ENCODE measurements around the gene TRIP10. TPM values are rescaled to one million over a fixed set of nuclear protein-coding genes. Genes with fewer than 3 reads are reported as not detected.
"Not testable (repeated sequence)": the region's sequence is repeated elsewhere in the genome, so short reads cannot be mapped to it uniquely, and the experiment has no call there.

The TRIP10 gene
- total and polyA plus RNA-seq, 10 of the 15 experiments (the other 5 are each of a cell fraction or from before 2014, with no cell fraction given) = 0.79 to 54.5 (median 32.5) TPM

GRCh38 chr19:6745965-6746364, 6.5 kb downstream of the TRIP10 start:
- Histone ChIP-seq H4K20me1 (ENCODE audit: control insufficient read depth, insufficient read depth) (no peaks in the 10 kb centered on the region), H3K27me3 (replicated peaks in 1 of 2; ENCODE audit: control insufficient read depth in 2 of 2, insufficient read depth in 2 of 2, low read length in 1 of 2) (no peaks in the 10 kb centered on the region), H3K4me1 (ENCODE audit: control insufficient read depth, insufficient read depth, low read length) (peaks cover 5% of the 10 kb centered on the region; the same call in 1 of the 2 replicates), H3K36me3 (ENCODE audit: control insufficient read depth in 2 of 2, insufficient read depth in 2 of 2, low read length in 1 of 2) (peaks cover 14 to 19% of the 10 kb centered on the region in 2 experiments), H3K79me2 (ENCODE audit: control insufficient read depth, insufficient read depth, low read length) (peaks cover 8% of the 10 kb centered on the region), H3K27ac (ENCODE audit: control insufficient read depth, insufficient read depth) (no peak overlapping the region), H2AFZ (ENCODE audit: control insufficient read depth, low read depth, low read length) (no peak overlapping the region), H3K9ac (ENCODE audit: control insufficient read depth, insufficient read depth, low read length) (no peak overlapping the region), H3K4me2 (ENCODE audit: control insufficient read depth, insufficient read depth) (no peak overlapping the region), H3K4me3 (no peak overlapping the region), H3K9me3 (replicated peaks; ENCODE audit: control insufficient read depth, insufficient read depth, low read length) (no peaks in the 10 kb centered on the region)
- POLR2A ChIA-PET = no interaction called here
- in situ Hi-C loops (cut with MboI) = no loop called here
- CTCF ChIA-PET = no interaction called here
- RAD21 ChIA-PET (ENCODE audit: unreplicated experiment) = no interaction called here
- FAIRE-seq = no peak
- TF ChIP-seq, protein P1, sequence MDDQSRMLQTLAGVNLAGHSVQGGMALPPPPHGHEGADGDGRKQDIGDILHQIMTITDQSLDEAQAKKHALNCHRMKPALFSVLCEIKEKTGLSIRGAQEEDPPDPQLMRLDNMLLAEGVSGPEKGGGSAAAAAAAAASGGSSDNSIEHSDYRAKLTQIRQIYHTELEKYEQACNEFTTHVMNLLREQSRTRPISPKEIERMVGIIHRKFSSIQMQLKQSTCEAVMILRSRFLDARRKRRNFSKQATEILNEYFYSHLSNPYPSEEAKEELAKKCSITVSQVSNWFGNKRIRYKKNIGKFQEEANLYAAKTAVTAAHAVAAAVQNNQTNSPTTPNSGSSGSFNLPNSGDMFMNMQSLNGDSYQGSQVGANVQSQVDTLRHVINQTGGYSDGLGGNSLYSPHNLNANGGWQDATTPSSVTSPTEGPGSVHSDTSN (IDR thresholded peaks at IDR 0.05; ENCODE audit: insufficient replicate concordance, low read depth, low read length) = no peak
- no peak for TF ChIP-seq CHD1 (IDR thresholded peaks at IDR 0.05; ENCODE audit: low read depth, low read length)
- TF ChIP-seq TCF12 (IDR thresholded peaks at IDR 0.05; ENCODE audit: low read depth, low read length) = no peak
- no peak for TF ChIP-seq TCF7 (IDR thresholded peaks at IDR 0.05; ENCODE audit: borderline replicate concordance)
- no peak for DNase-seq (ENCODE audit: low read depth, low spot score)
- BruUV-seq (replicated peaks) = no TSS peak
- intact Hi-C loops (cut with micrococcal nuclease; ENCODE audit: unreplicated experiment) = no loop called here
- no peak for ATAC-seq
- SMC1A ChIA-PET (ENCODE audit: uncharacterized antibody, unreplicated experiment) = no interaction called here
- 98% methylated on average over 9 of the region's 24 CpGs for WGBS (ENCODE audit: insufficient coverage, insufficient replicate concordance, low lambda C conversion rate, missing lambda C conversion rate)

GRCh38 chr19:6748543-6748942, 9.1 kb downstream of the TRIP10 start:
- in situ Hi-C loops (cut with MboI); BruUV-seq (replicated peaks); ATAC-seq; H2AFZ ChIP-seq (ENCODE audit: control insufficient read depth, low read depth, low read length); H3K27ac ChIP-seq (ENCODE audit: control insufficient read depth, insufficient read depth); H3K27me3 ChIP-seq (replicated peaks in 1 of 2; ENCODE audit: control insufficient read depth in 2 of 2, insufficient read depth in 2 of 2, low read length in 1 of 2); H3K4me3 ChIP-seq; H3K9ac ChIP-seq (ENCODE audit: control insufficient read depth, insufficient read depth, low read length); H3K4me2 ChIP-seq (ENCODE audit: control insufficient read depth, insufficient read depth); RAD21 ChIA-PET (ENCODE audit: unreplicated experiment); H4K20me1 ChIP-seq (ENCODE audit: control insufficient read depth, insufficient read depth); FAIRE-seq; H3K9me3 ChIP-seq (replicated peaks; ENCODE audit: control insufficient read depth, insufficient read depth, low read length); POLR2A ChIA-PET; H3K79me2 ChIP-seq (ENCODE audit: control insufficient read depth, insufficient read depth, low read length); DNase-seq (ENCODE audit: low read depth, low spot score); intact Hi-C loops (cut with micrococcal nuclease; ENCODE audit: unreplicated experiment); H3K4me1 ChIP-seq (ENCODE audit: control insufficient read depth, insufficient read depth, low read length): not testable (repeated sequence)
- WGBS (ENCODE audit: insufficient coverage, insufficient replicate concordance, low lambda C conversion rate, missing lambda C conversion rate) = 89% methylated on average over 10 of the region's 10 CpGs
- peaks cover 18% of the 10 kb centered on the region in 2 experiments for H3K36me3 ChIP-seq (ENCODE audit: control insufficient read depth in 2 of 2, insufficient read depth in 2 of 2, low read length in 1 of 2)
- SMC1A ChIA-PET (ENCODE audit: uncharacterized antibody, unreplicated experiment) = interaction anchor here (1.2 to 2.4 kb wide), 2 partner anchors 11 to 106 kb away, joined by 3 to 8 read pairs; partner anchors contain the start of gene GPR108
- CTCF ChIA-PET = interaction anchor here (1.1 kb wide), 3 partner anchors 10 to 117 kb away, joined by 3 to 5 read pairs (median 4); partner anchors contain the start of gene VAV1

All from GM12878 (cell line).